Kasumi-1 (cell line): ENCODE measurements around the gene ZNF488.
"Not testable (repeated sequence)": the region's sequence is repeated elsewhere in the genome, so short reads cannot be mapped to it uniquely, and the experiment has no call there.

ENCODE experiments used
- DNase-seq, 2 experiments: peaks; one replicate each; lab custom pipeline; 2025; lab: John Stamatoyannopoulos, UW

Gene ZNF488

GRCh38 chr10:47384148-47384921, at the start of gene ZNF488:
Gene ZNF488 (minus strand): TSS chr10:47384293. CDS start chr10:47368829, 15,464 bp downstream.
- peak; percentile 61 to 66 for DNase-seq

GRCh38 chr10:47425813-47426419, 41.8 kb upstream of the ZNF488 start:
- DNase-seq: no peak

- DNase-seq: no peak
Measured at GRCh38 chr10:47424231-47424630, 40.1 kb upstream of the ZNF488 start.

- no peak for DNase-seq
Measured at GRCh38 chr10:47423476-47423875, 39.4 kb upstream of the ZNF488 start.

GRCh38 chr10:47421057-47421952, 37.2 kb upstream of the ZNF488 start:
- no peak for DNase-seq

GRCh38 chr10:47420305-47421056, 36.4 kb upstream of the ZNF488 start:
- no peak for DNase-seq

GRCh38 chr10:47419421-47419820, 35.3 kb upstream of the ZNF488 start:
- DNase-seq: no peak

- DNase-seq: no peak
Measured at GRCh38 chr10:47418966-47419365, 34.9 kb upstream of the ZNF488 start.

GRCh38 chr10:47418321-47418720, 34.2 kb upstream of the ZNF488 start:
- DNase-seq: no peak

DNA sequence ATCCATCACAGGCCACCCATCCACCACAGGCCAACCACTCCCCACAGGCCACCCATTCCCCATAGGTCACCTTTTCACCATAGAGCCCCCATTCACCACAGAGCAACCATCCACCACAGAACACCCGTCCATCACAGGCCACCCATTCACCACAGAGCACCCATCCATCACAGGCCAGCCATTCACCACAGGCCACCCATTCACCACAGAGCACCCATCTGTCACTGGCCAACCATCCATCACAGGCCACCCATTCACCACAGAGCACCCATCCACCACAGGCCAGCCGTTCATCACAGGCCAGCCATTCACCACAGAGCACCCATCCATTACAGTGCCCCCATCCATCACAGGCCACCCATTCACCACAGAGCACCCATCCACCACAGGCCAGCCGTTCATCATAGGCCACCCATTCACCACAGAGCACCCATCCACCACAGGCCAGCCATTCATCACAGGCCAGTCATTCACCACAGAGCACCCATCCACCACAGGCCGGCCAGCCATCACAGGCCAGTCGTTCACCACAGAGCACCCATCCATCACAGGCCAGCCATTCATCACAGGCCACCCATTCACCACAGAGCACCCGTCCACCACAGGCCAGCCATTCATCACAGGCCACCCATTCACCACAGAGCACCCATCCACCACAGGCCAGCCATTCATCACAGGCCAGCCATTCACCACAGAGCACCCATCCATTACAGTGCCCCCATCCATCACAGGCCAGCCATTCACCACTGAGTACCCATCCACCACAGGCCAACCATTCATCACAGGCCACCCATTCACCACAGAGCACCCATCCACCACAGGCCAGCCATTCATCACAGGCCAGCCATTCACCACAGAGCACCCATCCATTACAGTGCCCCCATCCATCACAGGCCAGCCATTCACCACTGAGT, 32.5 kb upstream of the ZNF488 start:
- DNase-seq: not testable (repeated sequence)

GRCh38 chr10:47415520-47416304, 31.6 kb upstream of the ZNF488 start:
- DNase-seq: no peak

DNA sequence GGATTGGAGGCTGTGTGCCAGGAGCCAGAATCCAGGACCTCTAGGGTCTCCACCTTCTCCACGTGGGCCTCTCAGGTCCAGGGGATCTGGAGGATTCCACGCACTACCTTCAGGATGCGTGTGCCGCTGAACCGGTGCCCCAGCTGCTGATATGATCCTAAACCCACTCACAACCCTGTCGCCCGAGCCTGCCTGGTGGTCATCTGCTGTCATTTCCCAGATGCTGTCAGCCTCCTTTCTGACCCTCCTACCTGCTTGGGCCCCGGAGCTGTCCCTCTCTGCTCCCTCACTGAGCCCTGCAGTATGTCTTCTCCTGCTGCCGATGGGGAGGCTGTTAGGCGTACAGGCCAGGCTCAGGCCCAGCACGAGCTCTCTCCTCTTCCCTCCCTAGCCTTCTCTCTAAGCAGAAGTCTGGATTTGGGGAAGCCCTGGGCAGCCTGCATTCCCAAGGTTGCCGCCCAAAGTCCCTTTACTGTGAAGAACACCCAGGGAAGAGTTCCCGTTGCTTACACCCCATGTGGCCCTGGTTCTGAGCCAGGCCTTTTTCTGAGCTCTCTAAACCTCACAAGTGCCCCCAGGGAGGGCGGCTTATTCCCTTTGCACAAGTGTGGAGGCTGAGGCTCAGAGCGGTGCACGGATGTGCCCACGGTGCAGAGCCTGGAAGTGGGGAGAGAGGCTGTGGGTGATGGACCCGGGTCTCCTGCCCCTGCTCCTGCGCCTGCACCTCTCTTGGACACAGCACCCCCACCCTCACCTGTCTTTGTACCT, 30.8 kb upstream of the ZNF488 start:
- no peak for DNase-seq

- no peak for DNase-seq
Measured at GRCh38 chr10:47414227-47414592, 30.1 kb upstream of the ZNF488 start.

- no peak for DNase-seq
Measured at GRCh38 chr10:47413531-47414226, 29.6 kb upstream of the ZNF488 start.

- DNase-seq: no peak
Measured at GRCh38 chr10:47412869-47413268, 28.8 kb upstream of the ZNF488 start.

DNA sequence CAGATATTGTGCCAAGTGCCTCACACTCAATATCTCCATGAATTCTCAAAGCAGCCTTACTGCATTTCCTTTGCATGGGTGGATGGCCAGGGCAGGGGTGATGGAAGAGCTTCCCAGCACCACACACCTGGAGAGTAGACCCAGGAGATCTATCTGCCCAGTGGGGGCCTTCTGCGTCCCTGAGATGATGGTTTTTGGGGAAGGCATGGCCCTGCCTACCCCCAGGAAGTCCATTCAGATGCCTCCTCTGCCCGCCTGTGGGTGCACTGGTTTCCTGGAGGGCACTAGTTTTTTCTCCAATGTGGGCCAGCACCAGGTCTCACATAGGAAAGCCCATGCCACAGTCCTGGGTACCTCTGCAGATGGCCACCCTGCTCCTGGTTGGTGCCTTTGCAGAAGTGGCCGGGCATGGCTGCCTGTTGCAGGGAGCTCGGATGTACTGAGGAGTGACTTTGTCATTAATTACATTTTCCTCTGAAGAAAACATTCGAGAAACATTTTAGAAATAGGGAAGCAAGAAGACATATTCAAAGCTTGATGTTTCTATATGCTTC, 28.2 kb upstream of the ZNF488 start:
- DNase-seq: no peak

DNA sequence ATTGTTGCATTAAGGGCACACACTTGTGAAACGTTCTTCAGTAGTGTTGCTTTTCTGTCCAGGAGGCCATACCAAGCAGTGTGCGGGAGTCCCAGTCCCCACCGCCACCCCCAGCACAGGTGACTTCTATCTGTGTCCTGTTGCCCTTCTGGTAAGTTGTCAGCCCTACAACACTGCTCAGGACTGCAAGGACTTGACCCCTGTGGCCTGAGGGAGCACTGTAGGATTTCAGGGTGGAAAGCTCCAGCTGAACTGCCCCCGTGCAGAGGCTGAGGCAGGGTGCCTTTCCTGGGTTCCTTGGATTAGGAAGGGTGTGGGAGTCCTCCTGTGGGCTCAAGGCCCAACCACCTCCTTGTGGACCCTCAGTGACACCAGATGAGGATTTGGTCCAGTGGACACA, 26.8 kb upstream of the ZNF488 start:
- no peak for DNase-seq

DNA sequence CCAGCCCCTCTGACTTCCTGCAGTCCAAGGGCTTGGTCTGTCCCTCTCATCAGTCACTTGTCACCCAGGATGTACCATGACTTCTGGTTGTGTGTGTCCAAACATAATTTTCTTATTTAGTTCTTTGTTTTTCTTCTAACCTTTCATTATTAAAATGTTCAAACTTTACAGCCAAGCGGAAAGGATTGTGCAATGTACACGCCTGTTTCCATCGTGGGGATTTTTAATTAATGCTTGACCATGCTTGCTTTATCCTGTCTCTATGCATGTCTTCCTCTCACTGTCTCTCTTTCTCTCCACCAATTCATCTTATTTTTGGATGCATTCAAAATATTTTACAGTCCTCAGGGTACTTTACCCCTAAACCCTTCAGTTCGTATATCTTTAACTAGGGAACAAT, 26.2 kb upstream of the ZNF488 start:
- no peak for DNase-seq
